Stimulated activated CD4-positive, alpha-beta T cell treated with anti-CD3 and anti-CD28 coated beads, Interleukin-12 subunit alpha, Interleukin-12 subunit beta, amount 100 ng/mL, for 4 hours (primary cell): ENCODE measurements around the gene PRM1.
A peak's percentile ranks its signal among the peaks of the same experiment; 100 is the strongest.

ENCODE experiments used
- DNase-seq: peaks from one replicate; pipeline ENCODE4 v3.0.0-alpha.2; 2020

The PRM1 gene

GRCh38 chr16:11280616-11281522, at the start of gene PRM1:
Gene PRM1, minus strand, starts transcription at chr16:11281330. Its CDS starts 92 bp downstream, at chr16:11281238.
- no peak for DNase-seq

GRCh38 chr16:11330526-11331237, 49.6 kb upstream of the PRM1 start:
- DNase-seq, result no peak

GRCh38 chr16:11329891-11330290, 48.8 kb upstream of the PRM1 start:
- DNase-seq, result no peak

GRCh38 chr16:11329071-11329491, 48.0 kb upstream of the PRM1 start:
- DNase-seq, result no peak

- peak; percentile 25 for DNase-seq
Observed at GRCh38 chr16:11328172-11329070, 47.3 kb upstream of the PRM1 start.

- no peak for DNase-seq
Observed at GRCh38 chr16:11327277-11328171, 46.4 kb upstream of the PRM1 start.

GRCh38 chr16:11326737-11327276, 45.7 kb upstream of the PRM1 start:
- no peak for DNase-seq

GRCh38 chr16:11326084-11326736, 45.1 kb upstream of the PRM1 start:
- DNase-seq, result no peak

GRCh38 chr16:11325404-11326083, 44.4 kb upstream of the PRM1 start:
- no peak for DNase-seq

- DNase-seq, result no peak
Observed at GRCh38 chr16:11323551-11324336, 42.6 kb upstream of the PRM1 start.

GRCh38 chr16:11322823-11323222, 41.7 kb upstream of the PRM1 start:
- no peak for DNase-seq

GRCh38 chr16:11321662-11322061, 40.5 kb upstream of the PRM1 start:
- no peak for DNase-seq

- no peak for DNase-seq
Observed at GRCh38 chr16:11320170-11320569, 39.0 kb upstream of the PRM1 start.

- DNase-seq, result no peak
Observed at GRCh38 chr16:11319529-11320146, 38.5 kb upstream of the PRM1 start.

GRCh38 chr16:11318817-11319216, 37.7 kb upstream of the PRM1 start:
- DNase-seq, result no peak

GRCh38 chr16:11316331-11317015, 35.3 kb upstream of the PRM1 start:
- no peak for DNase-seq

- no peak for DNase-seq
Observed at GRCh38 chr16:11315510-11315909, 34.4 kb upstream of the PRM1 start.

GRCh38 chr16:11314309-11314894, 33.3 kb upstream of the PRM1 start:
- no peak for DNase-seq
